Heart right ventricle (tissue), 16 donors: ENCODE measurements around the gene AQP9. TPM values are rescaled to one million over a fixed set of nuclear protein-coding genes. Genes with fewer than 3 reads are reported as not detected.

ENCODE experiments used
- ATAC-seq, 8 donors: fragments of 200-7000 bp; cut with Tn5 transposase; one replicate each; pipeline ENCODE4 v1.9.1; 2020; ENCODE audit warnings: mild to moderate bottlenecking in 8 of 8, moderate library complexity in 8 of 8, moderate number of reproducible peaks in 1 of 8
- DNase-seq, 2 donors: peaks; one replicate each; pipeline ENCODE4 v3.0.0-alpha.2; 2020
- H3K27ac ChIP-seq, 10 donors: fragments of 200-600 bp; sonication (generic) in 2 of 10; one replicate each; pipeline versions ENCODE4 v1.5.0 to v1.8.0; 2020 to 2022; ENCODE audit warnings: mild to moderate bottlenecking in 3 of 10
- H3K27me3 ChIP-seq, 7 donors: fragments of 200-600 bp; one replicate each; pipeline ENCODE4 v1.8.0; 2021 to 2022; ENCODE audit warnings: mild to moderate bottlenecking in 2 of 7
- H3K36me3 ChIP-seq, 9 donors: fragments of 200-600 bp; sonication (generic) in 1 of 9; one replicate each; pipeline versions ENCODE4 v1.5.0 to v1.8.0; 2020 to 2022; ENCODE audit warnings: mild to moderate bottlenecking in 2 of 9
- H3K4me1 ChIP-seq, 9 donors: fragments of 200-600 bp; sonication (generic) in 1 of 9; one replicate each; pipeline versions ENCODE4 v1.5.0 to v1.8.0; 2020 to 2022; ENCODE audit warnings: mild to moderate bottlenecking in 4 of 9
- H3K4me3 ChIP-seq, 10 donors: fragments of 200-600 bp; sonication (generic) in 2 of 10; one replicate each; pipeline versions ENCODE4 v1.5.0 to v1.8.0; 2020 to 2022; ENCODE audit warnings: mild to moderate bottlenecking in 7 of 10, moderate library complexity in 2 of 10
- H3K9me3 ChIP-seq, 11 donors: fragments of 200-600 bp in 10 of 11; sonication (generic) in 2 of 11; one replicate each; pipeline versions ENCODE4 v1.5.0 to v1.8.0; 2013 to 2022; ENCODE audit warnings: mild to moderate bottlenecking in 2 of 11, control low read depth in 1 of 11, moderate library complexity in 1 of 11
- CTCF ChIP-seq, 9 donors: fragments of 200-600 bp; sonication (generic) in 2 of 9; IDR thresholded peaks; one replicate each; pipeline versions ENCODE4 v1.5.0 to v1.8.0; 2021 to 2022; ENCODE audit warnings: antibody characterized with exemption in 9 of 9, mild to moderate bottlenecking in 5 of 9, moderate library complexity in 1 of 9
- WGBS, 2 donors: extraction: QIAGEN DNeasy Blood & Tissue Kit; methylation state at CpG; one replicate each; pipeline ENCODE4 v1.1.7; 2013; ENCODE audit warnings: inconsistent platforms in 1 of 2; 5-methylcytosine and 5-hydroxymethylcytosine counted together
- intact Hi-C, 10 donors: fragments of 100-400 bp; cut with DNase I; formaldehyde crosslinking; loops; one replicate each; pipeline versions ENCODE4 v1.11.1 to v1.14.2; 2022
- polyA plus RNA-seq, 2 donors: library from polyadenylated mRNA; stranded (reverse); fragments of 200-250 nt; gene quantifications; one replicate each; pipeline ENCODE4 v1.2.3, GENCODE V29; 2013
- total RNA-seq, 10 donors: library from RNA; stranded (reverse); fragmentation: NEBNext Ultra II Directional in 3 of 10; extraction: Animal tissue kit (Norgen Biotek cat#: 25700) in 3 of 10; gene quantifications; one replicate each; pipeline versions ENCODE4 v1.2.1 to v1.2.4, GENCODE V29; 2021 to 2023
- donor health status: Arrhythmogenic right ventricular cardiomyopathy.
- donor health status: ischemic (EF 13 %, LVEDD 7.1; RV severe dilation, severe dysfunction).
- donor health status: healthy with polysubstance abuse.
- donor health status: DM: no; HTN: yes; CAD: no.
- donor health status: DM: no; HTN: no; CAD: no.
- donor health status: ischemic (EF 25% LVEDD 6.9; RV normal size, moderate dysfunction).
- donor health status: ischemic (EF 25% LVEDD 5.7; RV mildly dilated, moderate dysfunction).
- donor health status: healthy.
- donor health status: DM: yes; HTN: yes; CAD: no.
- donor health status: Ischemic cardiomyopathy.
- donor health status: ischemic (EF 35%, LVEDD 5.7; RV mildly dilated, moderate dysfunction).
- donor health status: nonischemic (EF 11% LVEDD 7.7; RV severe dilation, severe dysfunction).
- donor health status: DM: yes; HTN: yes; CAD: no.
- donor health status: PGD.
- donor health status: ischemic (EF 29% LVEDD 5.4; RV normal size, mild dysfunction).
- donor health status: nonischemic (EF 23%, LVEDD 6.1; RV moderate dilation, normal function).

Gene AQP9
- total and polyA plus RNA-seq, 12 donors, result 0.42 to 3.3 (median 0.87) TPM; not detected in 1

GRCh38 chr15:58148120-58148519 is 9.9 kb downstream of the AQP9 start:
- intact Hi-C loops, result no loop called here
- Histone ChIP-seq H3K4me3 (no peak overlapping the region), H3K9me3 (no peaks in the 10 kb centered on the region), H3K4me1 (peaks cover 0 to 27% (median 0%) of the 10 kb centered on the region in 9 donors), H3K27ac (peak overlapping the region in 1 of 10 donors; percentile 89), H3K27me3 (peaks cover 0 to 11% (median 0%) of the 10 kb centered on the region in 7 donors), H3K36me3 (no peaks in the 10 kb centered on the region)
- no peak for DNase-seq
- TF ChIP-seq CTCF (IDR thresholded peaks at IDR 0.05), result no peak
- no peak for ATAC-seq

GRCh38 chr15:58148633-58149445 is 10.7 kb downstream of the AQP9 start:
- no peak for DNase-seq
- Histone ChIP-seq H3K27me3 (peaks cover 0 to 11% (median 0%) of the 10 kb centered on the region in 7 donors), H3K4me1 (peaks cover 0 to 20% (median 0%) of the 10 kb centered on the region in 9 donors), H3K27ac (peak overlapping the region in 1 of 10 donors; percentile 89), H3K36me3 (no peaks in the 10 kb centered on the region), H3K9me3 (no peaks in the 10 kb centered on the region), H3K4me3 (no peak overlapping the region)
- TF ChIP-seq CTCF (IDR thresholded peaks at IDR 0.05), result no peak
- ATAC-seq, result no peak
- intact Hi-C loops, result no loop called here
- WGBS, 2 donors, result 90 to 93% methylated on average over 4 of the region's 4 CpGs

- 97% methylated on average over 2 of the region's 2 CpGs for WGBS, 2 donors
- no peak for ATAC-seq
- Histone ChIP-seq H3K27ac (no peak overlapping the region), H3K27me3 (peaks cover 0 to 2% (median 0%) of the 10 kb centered on the region in 7 donors), H3K36me3 (no peaks in the 10 kb centered on the region), H3K4me1 (no peaks in the 10 kb centered on the region), H3K9me3 (no peaks in the 10 kb centered on the region), H3K4me3 (no peak overlapping the region)
- no peak for DNase-seq
- TF ChIP-seq CTCF (IDR thresholded peaks at IDR 0.05), result no peak
- intact Hi-C loops, result no loop called here
Observed at GRCh38 chr15:58154769-58155168, 16.6 kb downstream of the AQP9 start.

- ATAC-seq (no peak), DNase-seq (no peak)
- intact Hi-C loops, result no loop called here
- Histone ChIP-seq H3K9me3 (no peaks in the 10 kb centered on the region), H3K4me1 (no peaks in the 10 kb centered on the region), H3K27me3 (peaks cover 0 to 12% (median 1%) of the 10 kb centered on the region in 7 donors), H3K36me3 (no peaks in the 10 kb centered on the region), H3K4me3 (no peak overlapping the region), H3K27ac (no peak overlapping the region)
- no peak for TF ChIP-seq CTCF (IDR thresholded peaks at IDR 0.05)
- WGBS, 2 donors, result 81 to 89% methylated on average over 6 of the region's 6 CpGs
Observed at GRCh38 chr15:58159827-58160386, 21.7 kb downstream of the AQP9 start.
